Esophagus muscularis mucosa (tissue), 2 donors: Measurements from ENCODE around the gene DAPK2.

Source experiments
- POLR2A ChIP-seq: fragments of 450-650 bp; IDR thresholded peaks from one replicate; pipeline ENCODE4 v1.6.1; 2017; ENCODE audit warnings: antibody characterized with exemption, moderate library complexity, mild to moderate bottlenecking, low read depth
- POLR2AphosphoS5 ChIP-seq, 2 donors: sonication (generic); formaldehyde crosslinking; IDR thresholded peaks; one replicate each; pipeline ENCODE4 v1.6.1; 2017; ENCODE audit warnings: antibody characterized with exemption in 2 of 2

GRCh38 chr15:64016257-64016656, 30.0 kb downstream of the DAPK2 start:
- TF ChIP-seq POLR2AphosphoS5 (IDR thresholded peaks at IDR 0.05) (no peak), POLR2A (no peak)
